GM23338 (cell line): ENCODE measurements around the gene NUMB. TPM values are rescaled to one million over a fixed set of nuclear protein-coding genes. Genes with fewer than 3 reads are reported as not detected.

Experiments
- ATAC-seq: fragments of 200-7000 bp; cut with Tn5 transposase; 3 replicates; pipeline ENCODE4 v1.9.1; 2020
- DNase-seq: peaks from one replicate; pipeline ENCODE4 v3.0.0-alpha.2; 2015; ENCODE audit warnings: low spot score
- H2AFZ ChIP-seq: fragments of 200-600 bp; sonication (generic); 2 replicates; pipeline ENCODE4 v1.8.0; 2016; ENCODE audit warnings: antibody characterized with exemption, mild to moderate bottlenecking, moderate library complexity
- H3F3A ChIP-seq: fragments of 200-600 bp; sonication (generic); replicated peaks from 2 replicates; pipeline ENCODE4 v1.8.0; 2017; ENCODE audit warnings: antibody characterized with exemption, mixed run types, low read depth
- H3K27ac ChIP-seq: fragments of 200-600 bp; sonication (generic); 2 replicates; pipeline ENCODE4 v1.6.1; 2016; ENCODE audit warnings: low read depth
- H3K27me3 ChIP-seq: fragments of 200-600 bp; sonication (generic); 2 replicates; pipeline ENCODE4 v1.8.0; 2016; ENCODE audit warnings: mild to moderate bottlenecking, mixed run types, moderate library complexity; ENCODE audit not compliant: insufficient read depth
- H3K36me3 ChIP-seq: fragments of 200-600 bp; sonication (generic); 2 replicates; pipeline ENCODE4 v1.8.0; 2016; ENCODE audit warnings: mild to moderate bottlenecking; ENCODE audit not compliant: insufficient read depth
- H3K4me1 ChIP-seq: fragments of 200-600 bp; sonication (generic); 2 replicates; pipeline ENCODE4 v1.8.0; 2016; ENCODE audit warnings: mild to moderate bottlenecking, moderate library complexity; ENCODE audit not compliant: insufficient read depth
- H3K4me2 ChIP-seq: fragments of 200-600 bp; sonication (generic); 2 replicates; pipeline ENCODE4 v1.7.1; 2017; ENCODE audit warnings: mixed run types
- H3K4me3 ChIP-seq: fragments of 200-600 bp; sonication (generic); 2 replicates; pipeline ENCODE4 v1.6.1; 2016; ENCODE audit warnings: mixed run types
- H3K79me2 ChIP-seq: fragments of 200-600 bp; sonication (generic); replicated peaks from 2 replicates; pipeline ENCODE4 v1.8.0; 2017; ENCODE audit warnings: mild to moderate bottlenecking; ENCODE audit not compliant: insufficient read depth
- H3K9me2 ChIP-seq: fragments of 200-600 bp; sonication (generic); 2 replicates; pipeline ENCODE4 v1.8.0; 2017; ENCODE audit not compliant: insufficient read depth
- H4K20me1 ChIP-seq: fragments of 200-600 bp; sonication (generic); replicated peaks from 2 replicates; pipeline ENCODE4 v1.8.0; 2017; ENCODE audit warnings: mild to moderate bottlenecking; ENCODE audit not compliant: insufficient read depth
- H3K27ac Mint-ChIP-seq: 2 replicates; pipeline ENCODE4 v1.8.0; 2020; ENCODE audit warnings: inconsistent platforms, mild to moderate bottlenecking, moderate library complexity, mixed read lengths
- H3K27me3 Mint-ChIP-seq: 3 replicates; pipeline ENCODE4 v1.8.0; 2022; ENCODE audit warnings: low read depth, mild to moderate bottlenecking, moderate library complexity, mixed read lengths, inconsistent platforms; ENCODE audit not compliant: insufficient read depth, poor library complexity
- H3K36me3 Mint-ChIP-seq: 3 replicates; pipeline ENCODE4 v1.8.0; 2021; ENCODE audit warnings: low read depth, mild to moderate bottlenecking, inconsistent platforms, moderate library complexity, mixed read lengths
- H3K4me1 Mint-ChIP-seq: 3 replicates; pipeline ENCODE4 v1.8.0; 2020; ENCODE audit warnings: mild to moderate bottlenecking, inconsistent platforms, mixed read lengths
- H3K4me3 Mint-ChIP-seq: 3 replicates; pipeline ENCODE4 v1.8.0; 2021; ENCODE audit warnings: moderate library complexity, mild to moderate bottlenecking, inconsistent platforms, mixed read lengths
- H3K9me3 Mint-ChIP-seq: 3 replicates; pipeline ENCODE4 v1.8.0; 2020; ENCODE audit warnings: moderate library complexity, mild to moderate bottlenecking, inconsistent platforms, mixed read lengths
- CREB1 ChIP-seq: fragments of 250-450 bp; sonication (Bioruptor Pico); IDR thresholded peaks from 2 replicates; pipeline ENCODE4 v1.5.0; 2020; ENCODE audit warnings: low read depth, mild to moderate bottlenecking, moderate library complexity
- ETS1 ChIP-seq: IDR thresholded peaks from 2 replicates; pipeline ENCODE4 v1.6.1; 2016; ENCODE audit warnings: antibody characterized with exemption
- EZH2 ChIP-seq: fragments of 200-600 bp; sonication (generic); IDR thresholded peaks from one replicate; pipeline ENCODE4 v1.8.0; 2017; ENCODE audit warnings: antibody characterized with exemption, mild to moderate bottlenecking, low read depth; ENCODE audit not compliant: unreplicated experiment
- POLR2AphosphoS5 ChIP-seq: IDR thresholded peaks from 2 replicates; pipeline ENCODE4 v1.6.1; 2016; ENCODE audit warnings: antibody characterized with exemption, low read depth
- REST ChIP-seq: IDR thresholded peaks from one replicate; pipeline ENCODE4 v1.6.1; 2018; ENCODE audit warnings: antibody characterized with exemption; ENCODE audit not compliant: unreplicated experiment
- STAT1 ChIP-seq: IDR thresholded peaks from one replicate; pipeline ENCODE4 v1.6.1; 2016; ENCODE audit warnings: antibody characterized with exemption; ENCODE audit not compliant: unreplicated experiment
- ZNF114 ChIP-seq: fragments of 250-450 bp; sonication (Bioruptor Pico); IDR thresholded peaks from 2 replicates; pipeline ENCODE4 v1.5.0; 2020; ENCODE audit warnings: mild to moderate bottlenecking, moderate library complexity
- ZNF331 ChIP-seq: fragments of 250-450 bp; sonication (Bioruptor Pico); IDR thresholded peaks from 2 replicates; pipeline ENCODE4 v1.5.0; 2020; ENCODE audit warnings: low read depth, mild to moderate bottlenecking, moderate library complexity
- ZNF462 ChIP-seq: fragments of 250-450 bp; sonication (Bioruptor Pico); IDR thresholded peaks from 2 replicates; pipeline ENCODE4 v1.5.0; 2020; ENCODE audit warnings: mild to moderate bottlenecking, moderate library complexity
- polyA plus RNA-seq: library from polyadenylated mRNA; unstranded; fragments of >200 nt; fragmentation: Nextera tagmentation; extraction: Ambion mirVana; gene quantifications from 2 replicates; pipeline ENCODE4 v1.2.1, GENCODE V29; 2016
- total RNA-seq: library from RNA; depleted of rRNA; stranded (reverse); fragments of >200 nt; shearing (Covaris generic); gene quantifications from 2 replicates; pipeline ENCODE4 v1.2.3, GENCODE V29; 2014

NUMB gene
- total and polyA plus RNA-seq, 2 experiments from 2014 or later, result 32.1 to 36.7 TPM

GRCh38 chr14:73462815-73463214 is 4.5 kb upstream of the NUMB start:
- Mint-ChIP-seq H3K36me3 (no peaks in the 10 kb centered on the region), H3K4me1 (peaks cover 31% of the 10 kb centered on the region), H3K27me3 (peaks cover 14% of the 10 kb centered on the region), H3K4me3 (no peak overlapping the region), H3K9me3 (no peaks in the 10 kb centered on the region; the same call in 2 of the 3 replicates), H3K27ac (no peak overlapping the region)
- no peaks in the 10 kb centered on the region for H3K9me2 ChIP-seq
- no peaks in the 10 kb centered on the region for H3K36me3 ChIP-seq
- no peak for TF ChIP-seq POLR2AphosphoS5
- no peak overlapping the region; the same call in 1 of the 2 replicates for H2AFZ ChIP-seq
- H3F3A ChIP-seq, result 0 out of 2 replicates have a peak, but pooled peaks cover 2% of the 10 kb centered on the region
- no peak overlapping the region for H3K27ac ChIP-seq
- no peak overlapping the region for H3K4me2 ChIP-seq
- no peak overlapping the region for H3K4me3 ChIP-seq
- no peaks in the 10 kb centered on the region for H4K20me1 ChIP-seq
- DNase-seq (no peak), ATAC-seq (no peak)
- peaks cover 3% of the 10 kb centered on the region; the same call in 1 of the 2 replicates for H3K4me1 ChIP-seq
- H3K27me3 ChIP-seq, result no peaks in the 10 kb centered on the region
- peaks cover 2% of the 10 kb centered on the region; the same call in 1 of the 2 replicates for H3K79me2 ChIP-seq

GRCh38 chr14:73462048-73462715 is 3.8 kb upstream of the NUMB start:
- no peaks in the 10 kb centered on the region for H3K36me3 Mint-ChIP-seq
- DNase-seq (no peak), ATAC-seq (no peak)
- H3K27me3 Mint-ChIP-seq, result peaks cover 16% of the 10 kb centered on the region
- no peaks in the 10 kb centered on the region for H3K27me3 ChIP-seq
- TF ChIP-seq ETS1 (no peak), EZH2 (no peak), STAT1 (no peak), ZNF331 (CRISPR knock-in tag) (no peak), REST (no peak), ZNF114 (CRISPR knock-in tag) (no peak), ZNF462 (no peak), CREB1 (CRISPR knock-in tag) (no peak), POLR2AphosphoS5 (no peak)
- H3K4me3 Mint-ChIP-seq, result no peak overlapping the region; the same call in 2 of the 3 replicates
- H3K4me3 ChIP-seq, result no peak overlapping the region
- H3K4me2 ChIP-seq, result no peak overlapping the region
- H3F3A ChIP-seq, result 0 out of 2 replicates have a peak, but pooled peaks cover 2% of the 10 kb centered on the region
- no peaks in the 10 kb centered on the region; the same call in 2 of the 3 replicates for H3K9me3 Mint-ChIP-seq
- H3K4me1 ChIP-seq, result peaks cover 4% of the 10 kb centered on the region; the same call in 1 of the 2 replicates
- peak overlapping the region; percentile 89 for H2AFZ ChIP-seq
- H4K20me1 ChIP-seq, result peaks cover under 1% of the 10 kb centered on the region; the same call in 1 of the 2 replicates
- H3K4me1 Mint-ChIP-seq, result peaks cover 26% of the 10 kb centered on the region
- no peaks in the 10 kb centered on the region for H3K9me2 ChIP-seq
- H3K27ac ChIP-seq, result no peak overlapping the region
- peaks cover 8% of the 10 kb centered on the region for H3K79me2 ChIP-seq
- no peak overlapping the region for H3K27ac Mint-ChIP-seq
- H3K36me3 ChIP-seq, result no peaks in the 10 kb centered on the region
